ENCODE data around the gene TRPV3. TPM values are rescaled to one million over a fixed set of nuclear protein-coding genes. Genes with fewer than 3 reads are reported as not detected.
A peak's percentile ranks its signal among the peaks of the same experiment; 100 is the strongest.

TRPV3 gene
- total and polyA plus RNA-seq, 2 of the 13 experiments (the other 11 are each of a cell fraction or from before 2014, with no cell fraction given): 0.90 to 1.0 TPM

- Histone ChIP-seq H2AFZ (ENCODE audit: low read length) (peak overlapping the region; percentile 61), H3K9me3 (ENCODE audit: low read length) (no peaks in the 10 kb centered on the region), H3K4me2 (ENCODE audit: low read depth, low read length) (peak overlapping the region; percentile 70), H3K79me2 (ENCODE audit: insufficient read depth, low read length) (no peaks in the 10 kb centered on the region), H3K27ac (ENCODE audit: extremely low read length, insufficient read depth, low read length) (peak overlapping the region; percentile 19), H3K4me1 (ENCODE audit: insufficient read depth, low read length) (peaks cover 34% of the 10 kb centered on the region), H3K9ac (ENCODE audit: insufficient read depth, low read depth, low read length) (peak overlapping the region; percentile 34; the same call in 1 of the 2 replicates), H3K4me3 (replicated peaks in 1 of 3; ENCODE audit: insufficient read depth in 1 of 3, low read depth in 2 of 3, low read length in 3 of 3) (peak overlapping the region; percentile 26 to 59 (median 37); a peak in 5 of 6 replicates), H3K36me3 (replicated peaks in 1 of 2; ENCODE audit: control insufficient read depth in 1 of 2, insufficient read depth in 2 of 2, low read length in 2 of 2) (no peaks in the 10 kb centered on the region), H3K27me3 (ENCODE audit: control insufficient read depth in 1 of 2, insufficient read depth in 2 of 2, low read length in 2 of 2) (no peaks in the 10 kb centered on the region), H4K20me1 (ENCODE audit: insufficient read depth, low read length) (no peaks in the 10 kb centered on the region)
- POLR2A ChIA-PET: interaction anchor here (0.6 to 1.2 kb wide), 6 partner anchors 15 to 106 kb away, joined by 3 to 6 read pairs (median 4); partner anchors contain the start of genes CTNS and SHPK
- TSS peak; percentile 80 for BruUV-seq (replicated peaks)
- 35% methylated on average over 4 of the region's 32 CpGs for WGBS (ENCODE audit: low lambda C conversion rate)
- in situ Hi-C loops (cut with HindIII; ENCODE audit: extremely low pct_ligation_motif_present, low pct_unique_long_range_greater_than_20kb) (no loop called here), intact Hi-C loops (cut with micrococcal nuclease; ENCODE audit: unreplicated experiment) (loop anchor here (5.0 kb wide), 1 partner anchor 58 kb away; the partner anchor contains the start of gene SPATA22)
- DNase-seq (ENCODE audit: low spot score) (peak; percentile 87), FAIRE-seq (peak; percentile 96), ATAC-seq (peak; percentile 92)
- CTCF ChIA-PET (ENCODE audit: low intra/inter-chr PET ratio, low total read pairs): no interaction called here
- TF ChIP-seq TOPORS (CRISPR knock-in tag; IDR thresholded peaks at IDR 0.05) (0 out of 2 replicates have a peak, but pooled peaks have one; percentile 33), FOXC1 (CRISPR knock-in tag; IDR thresholded peaks at IDR 0.05; ENCODE audit: borderline replicate concordance) (peak; percentile 59; the same call in 1 of the 2 replicates), ETV5 (CRISPR knock-in tag; IDR thresholded peaks at IDR 0.05; ENCODE audit: borderline replicate concordance) (0 out of 2 replicates have a peak, but pooled peaks have one; percentile 18), SOX13 (IDR thresholded peaks at IDR 0.05) (no peak), SOX13 (CRISPR knock-in tag; conservative IDR thresholded peaks at IDR 0.05 in 1 of 2, IDR thresholded peaks at IDR 0.05 in 1 of 2) (peak in 1 of 2 experiments; percentile 82; a peak in 2 of 4 replicates), HNRNPLL (IDR thresholded peaks at IDR 0.05; ENCODE audit: low read depth, low read length, poor library complexity, severe bottlenecking) (peak; percentile 64), ZNF501 (CRISPR knock-in tag; IDR thresholded peaks at IDR 0.05) (peak; percentile 48; the same call in 1 of the 2 replicates), KAT7 (CRISPR knock-in tag; IDR thresholded peaks at IDR 0.05; ENCODE audit: borderline replicate concordance) (no peak), ZNF263 (CRISPR knock-in tag; IDR thresholded peaks at IDR 0.05) (no peak), JUND (CRISPR knock-in tag; IDR thresholded peaks at IDR 0.05) (0 out of 2 replicates have a peak, but pooled peaks have one; percentile 14), PAF1 (CRISPR knock-in tag; IDR thresholded peaks at IDR 0.05) (no peak)
- TF ChIP-seq, protein P1, sequence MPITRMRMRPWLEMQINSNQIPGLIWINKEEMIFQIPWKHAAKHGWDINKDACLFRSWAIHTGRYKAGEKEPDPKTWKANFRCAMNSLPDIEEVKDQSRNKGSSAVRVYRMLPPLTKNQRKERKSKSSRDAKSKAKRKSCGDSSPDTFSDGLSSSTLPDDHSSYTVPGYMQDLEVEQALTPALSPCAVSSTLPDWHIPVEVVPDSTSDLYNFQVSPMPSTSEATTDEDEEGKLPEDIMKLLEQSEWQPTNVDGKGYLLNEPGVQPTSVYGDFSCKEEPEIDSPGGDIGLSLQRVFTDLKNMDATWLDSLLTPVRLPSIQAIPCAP (CRISPR knock-in tag; IDR thresholded peaks at IDR 0.05; ENCODE audit: low read depth): no peak
- TF ChIP-seq, protein P2, sequence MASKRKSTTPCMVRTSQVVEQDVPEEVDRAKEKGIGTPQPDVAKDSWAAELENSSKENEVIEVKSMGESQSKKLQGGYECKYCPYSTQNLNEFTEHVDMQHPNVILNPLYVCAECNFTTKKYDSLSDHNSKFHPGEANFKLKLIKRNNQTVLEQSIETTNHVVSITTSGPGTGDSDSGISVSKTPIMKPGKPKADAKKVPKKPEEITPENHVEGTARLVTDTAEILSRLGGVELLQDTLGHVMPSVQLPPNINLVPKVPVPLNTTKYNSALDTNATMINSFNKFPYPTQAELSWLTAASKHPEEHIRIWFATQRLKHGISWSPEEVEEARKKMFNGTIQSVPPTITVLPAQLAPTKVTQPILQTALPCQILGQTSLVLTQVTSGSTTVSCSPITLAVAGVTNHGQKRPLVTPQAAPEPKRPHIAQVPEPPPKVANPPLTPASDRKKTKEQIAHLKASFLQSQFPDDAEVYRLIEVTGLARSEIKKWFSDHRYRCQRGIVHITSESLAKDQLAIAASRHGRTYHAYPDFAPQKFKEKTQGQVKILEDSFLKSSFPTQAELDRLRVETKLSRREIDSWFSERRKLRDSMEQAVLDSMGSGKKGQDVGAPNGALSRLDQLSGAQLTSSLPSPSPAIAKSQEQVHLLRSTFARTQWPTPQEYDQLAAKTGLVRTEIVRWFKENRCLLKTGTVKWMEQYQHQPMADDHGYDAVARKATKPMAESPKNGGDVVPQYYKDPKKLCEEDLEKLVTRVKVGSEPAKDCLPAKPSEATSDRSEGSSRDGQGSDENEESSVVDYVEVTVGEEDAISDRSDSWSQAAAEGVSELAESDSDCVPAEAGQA (IDR thresholded peaks at IDR 0.05; ENCODE audit: low read depth): no peak
- TF ChIP-seq, protein P2 (CRISPR knock-in tag; IDR thresholded peaks at IDR 0.05; ENCODE audit: borderline replicate concordance): no peak
Observed at GRCh38 chr17:3529817-3530741, 27.5 kb downstream of the TRPV3 start.
